AG20443 (cell line): Measurements from ENCODE around the gene TYMP.
A peak's percentile ranks its signal among the peaks of the same experiment; 100 is the strongest.

Experiments used
- DNase-seq: peaks from one replicate; pipeline ENCODE4 v3.0.0; 2012; ENCODE audit warnings: low spot score, mixed read lengths

TYMP gene

DNA sequence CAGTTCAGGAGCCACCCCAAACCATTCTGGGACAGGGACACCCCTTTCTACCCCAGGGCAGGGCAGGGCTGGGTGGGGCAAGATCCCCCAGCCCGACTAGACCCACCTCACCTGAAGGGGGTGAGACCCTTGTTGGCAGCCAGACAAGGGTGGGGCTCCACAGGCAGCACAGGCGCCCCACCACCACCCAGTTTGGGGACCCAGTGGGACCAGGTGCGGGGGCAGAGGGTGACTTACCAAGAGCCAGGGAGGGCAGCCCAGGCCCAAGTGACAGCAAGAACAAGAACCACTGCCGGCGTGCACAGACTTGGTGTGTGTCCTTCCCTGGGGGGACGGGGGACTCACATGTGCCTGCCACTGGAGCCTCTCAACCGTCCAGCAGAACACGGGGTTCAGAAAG is 46.3 kb downstream of the TYMP start:
- no peak for DNase-seq

DNA sequence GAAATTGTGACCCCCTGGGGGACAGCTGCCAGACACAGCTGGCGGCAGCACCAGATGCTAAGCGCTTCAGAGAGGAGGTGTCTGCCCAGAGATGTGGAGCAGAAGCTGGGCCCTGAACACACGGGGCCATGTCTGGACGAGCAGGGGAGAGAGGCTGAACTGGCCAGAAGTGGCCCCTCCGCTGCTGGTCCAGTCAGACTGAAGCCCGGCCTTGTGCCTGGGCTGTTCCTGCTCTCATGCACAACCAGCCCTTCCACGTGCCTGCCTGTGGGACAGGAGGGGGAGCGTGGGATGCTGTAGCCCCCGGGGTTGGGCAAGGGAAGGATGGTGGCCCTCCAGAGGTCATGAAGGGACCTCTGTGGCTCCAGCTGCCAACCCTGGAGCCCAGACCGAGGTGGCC is 46.7 kb downstream of the TYMP start:
- DNase-seq = no peak

DNA sequence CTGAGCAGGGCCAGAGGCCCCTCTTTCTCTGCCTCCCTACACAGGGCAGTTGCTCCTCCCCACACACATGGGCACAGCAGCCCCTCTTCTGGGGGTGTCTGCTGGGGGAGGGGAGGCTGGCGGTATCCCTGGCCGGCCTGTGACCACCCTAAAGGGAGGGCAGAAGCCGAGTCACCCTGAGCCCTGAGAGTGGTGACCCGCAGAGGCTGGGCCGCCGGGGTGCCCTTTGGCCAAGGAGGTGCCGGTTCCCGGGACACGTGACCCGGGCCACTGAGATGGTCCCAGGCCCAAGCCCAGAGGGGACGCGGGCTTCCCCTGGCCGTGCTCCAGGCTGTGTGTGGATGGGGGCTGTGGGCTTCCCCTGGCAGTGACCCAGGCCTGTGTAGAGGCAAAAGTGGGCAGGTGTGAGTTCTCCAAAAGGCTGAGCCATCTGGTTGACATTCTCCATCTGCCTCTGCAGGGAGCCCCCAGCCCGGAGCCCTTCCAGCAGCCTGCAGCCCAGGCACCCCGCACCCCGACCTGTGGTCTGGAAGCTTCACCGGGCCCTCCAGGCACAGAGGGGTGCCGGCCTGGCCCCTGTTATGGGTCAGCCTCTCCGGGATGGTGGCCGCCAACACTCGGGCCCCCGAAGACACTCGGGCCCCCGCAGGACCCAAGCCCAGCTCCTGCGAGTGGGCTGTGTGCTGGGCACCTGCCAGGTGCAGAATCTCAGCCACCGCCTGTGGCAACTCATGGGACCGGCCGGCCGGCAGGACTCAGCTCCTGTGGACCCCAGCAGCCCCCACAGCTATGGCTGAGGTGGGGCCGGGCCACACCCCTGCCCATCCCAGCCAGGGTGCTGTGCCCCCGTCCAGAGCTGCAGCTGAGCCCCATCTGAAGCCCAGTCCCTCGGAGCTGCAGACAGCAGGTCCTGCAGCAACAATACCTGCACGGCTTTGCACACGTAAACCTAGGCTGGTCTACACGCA is 47.4 kb downstream of the TYMP start:
- DNase-seq = no peak

DNA sequence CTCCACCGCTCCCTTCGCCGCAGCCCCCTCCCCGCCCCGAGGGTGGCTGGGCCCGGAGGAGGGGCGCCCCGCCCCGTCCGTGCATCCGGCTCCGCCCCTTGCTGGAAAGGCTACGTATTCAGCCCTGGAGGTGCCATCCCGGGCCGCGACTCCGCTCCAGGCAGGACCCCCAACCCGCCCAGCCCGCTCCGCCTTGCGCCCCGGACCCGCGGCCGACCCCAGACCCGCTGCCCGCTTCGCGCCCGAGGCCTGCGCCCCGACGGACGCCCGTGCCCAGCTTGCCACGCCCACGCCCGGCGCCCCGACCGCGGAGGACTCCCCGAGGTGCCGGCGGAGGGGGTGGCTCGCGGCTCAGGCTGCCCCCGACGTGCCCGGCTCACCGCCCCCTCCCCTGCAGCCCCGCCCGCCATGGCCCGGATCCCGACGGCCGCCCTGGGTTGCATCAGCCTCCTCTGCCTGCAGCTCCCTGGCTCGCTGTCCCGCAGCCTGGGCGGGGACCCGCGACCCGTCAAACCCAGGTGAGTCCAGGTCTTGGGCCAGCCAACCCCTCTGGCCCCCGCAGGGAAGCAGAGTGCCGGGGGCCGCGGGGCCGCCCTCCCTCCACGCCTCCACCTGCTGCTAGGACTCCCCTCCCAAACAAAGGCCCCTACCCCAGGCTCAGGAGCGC is 48.2 kb downstream of the TYMP start, which contains the start of gene ADM2:
ADM2 (plus strand) TSS at position 104 of the 667 bp plus-strand sequence; CDS start at position 409, 305 bp downstream.
- DNase-seq = peak; percentile 80

DNA sequence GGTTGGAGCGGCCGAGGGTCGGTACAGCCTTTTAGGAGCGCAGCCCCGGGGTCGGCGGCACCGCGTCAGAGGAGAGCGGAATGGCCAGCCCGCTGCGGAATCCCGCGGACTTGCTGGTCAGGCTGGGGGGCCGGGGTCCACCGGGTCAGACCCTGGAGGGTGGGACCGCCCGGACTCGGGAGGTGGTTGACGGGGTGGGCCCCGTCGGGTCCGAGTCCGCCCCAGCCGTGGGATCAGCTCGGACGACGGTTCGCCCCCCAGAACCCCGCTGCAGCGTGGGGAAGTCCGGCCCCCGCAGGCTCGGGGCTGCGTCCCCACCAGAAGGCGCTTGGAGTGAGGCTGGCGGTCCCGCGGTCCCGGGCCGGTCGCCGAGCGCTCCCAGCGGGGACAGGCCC is 48.8 kb downstream of the TYMP start:
- DNase-seq = no peak

DNA sequence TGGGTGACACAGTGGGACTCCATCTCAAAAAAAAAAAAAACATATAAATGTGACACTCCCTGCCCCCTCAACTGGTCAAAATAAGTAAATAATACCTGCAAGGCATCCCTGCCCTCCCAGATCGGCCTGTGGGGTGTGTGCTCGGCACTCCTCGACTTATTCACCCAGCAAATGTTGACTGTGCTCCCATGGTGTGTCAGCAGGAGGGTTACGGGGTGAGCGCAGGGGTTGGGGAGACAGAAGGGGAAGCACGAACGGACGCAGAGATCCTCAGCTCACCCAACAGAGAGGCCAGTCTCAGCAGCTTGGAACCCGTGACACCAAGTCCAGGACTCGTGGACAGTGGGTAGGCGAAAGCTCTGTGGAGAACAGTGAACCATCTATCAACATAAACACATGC is 50.1 kb downstream of the TYMP start:
- no peak for DNase-seq

DNA sequence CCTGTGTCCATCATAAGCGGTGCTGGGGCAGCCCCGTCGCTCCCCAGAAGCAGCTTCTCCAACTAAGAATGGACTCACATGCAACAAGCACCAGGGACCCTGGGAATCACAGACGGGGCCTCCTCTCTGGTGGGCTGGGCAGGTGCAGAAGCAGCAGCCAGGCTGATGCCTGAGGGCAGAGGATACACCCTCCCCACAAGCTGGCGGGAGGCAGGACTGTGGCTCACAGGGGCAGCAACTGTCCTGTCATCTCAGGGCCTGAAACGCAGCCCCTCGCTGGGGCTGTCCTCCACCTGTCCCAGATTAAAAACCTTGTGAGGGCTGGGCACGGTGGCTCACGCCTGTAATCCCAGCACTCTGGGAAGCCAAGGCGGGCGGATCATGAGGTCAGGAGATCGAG is 51.9 kb downstream of the TYMP start:
- no peak for DNase-seq

DNA sequence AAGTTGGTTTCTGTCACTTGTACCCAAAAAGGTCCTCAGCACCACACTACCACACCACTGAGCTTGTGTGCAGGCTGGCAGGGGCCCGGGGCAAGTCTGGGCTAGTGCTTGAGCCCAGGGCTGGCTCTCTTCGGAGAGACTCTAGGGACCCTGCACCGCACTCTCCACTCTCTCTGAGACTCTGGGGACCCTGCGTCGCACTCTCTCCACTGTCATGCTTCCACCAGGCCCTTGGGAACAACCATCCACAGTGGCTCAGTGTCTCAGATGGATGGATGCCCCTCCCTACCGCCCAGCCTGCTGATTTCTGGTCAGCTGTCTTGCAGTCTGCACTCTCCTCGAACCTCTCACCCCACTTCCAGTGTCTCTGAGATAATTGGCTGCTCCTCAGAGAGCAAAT is 52.9 kb downstream of the TYMP start:
- DNase-seq = no peak
